ENCODE data around the gene PROM1. TPM values are rescaled to one million over a fixed set of nuclear protein-coding genes. Genes with fewer than 3 reads are reported as not detected.
A peak's percentile ranks its signal among the peaks of the same experiment; 100 is the strongest.

PROM1 gene
- total and polyA plus RNA-seq, 8 donors = 3.5 to 124 (median 12.3) TPM

- Histone ChIP-seq H3K4me3 (no peak overlapping the region), H3K9me3 (no peaks in the 10 kb centered on the region), H3K36me3 (no peaks in the 10 kb centered on the region), H3K27ac (peak overlapping the region in 4 of 5 donors; percentile 3 to 68 (median 55)), H3K27me3 (no peaks in the 10 kb centered on the region), H3K4me1 (peaks cover 0 to 22% (median 6%) of the 10 kb centered on the region in 4 donors)
- DNase-seq = peak in 1 of 2 donors; percentile 53
- WGBS, 5 donors = 36 to 54% (median 44%) methylated on average over 11 of the region's 11 CpGs
- TF ChIP-seq POLR2A (IDR thresholded peaks at IDR 0.05) = no peak
- TF ChIP-seq POLR2AphosphoS5 (IDR thresholded peaks at IDR 0.05) = no peak
- no peak for TF ChIP-seq EP300 (IDR thresholded peaks at IDR 0.05)
- TF ChIP-seq, protein P1, sequence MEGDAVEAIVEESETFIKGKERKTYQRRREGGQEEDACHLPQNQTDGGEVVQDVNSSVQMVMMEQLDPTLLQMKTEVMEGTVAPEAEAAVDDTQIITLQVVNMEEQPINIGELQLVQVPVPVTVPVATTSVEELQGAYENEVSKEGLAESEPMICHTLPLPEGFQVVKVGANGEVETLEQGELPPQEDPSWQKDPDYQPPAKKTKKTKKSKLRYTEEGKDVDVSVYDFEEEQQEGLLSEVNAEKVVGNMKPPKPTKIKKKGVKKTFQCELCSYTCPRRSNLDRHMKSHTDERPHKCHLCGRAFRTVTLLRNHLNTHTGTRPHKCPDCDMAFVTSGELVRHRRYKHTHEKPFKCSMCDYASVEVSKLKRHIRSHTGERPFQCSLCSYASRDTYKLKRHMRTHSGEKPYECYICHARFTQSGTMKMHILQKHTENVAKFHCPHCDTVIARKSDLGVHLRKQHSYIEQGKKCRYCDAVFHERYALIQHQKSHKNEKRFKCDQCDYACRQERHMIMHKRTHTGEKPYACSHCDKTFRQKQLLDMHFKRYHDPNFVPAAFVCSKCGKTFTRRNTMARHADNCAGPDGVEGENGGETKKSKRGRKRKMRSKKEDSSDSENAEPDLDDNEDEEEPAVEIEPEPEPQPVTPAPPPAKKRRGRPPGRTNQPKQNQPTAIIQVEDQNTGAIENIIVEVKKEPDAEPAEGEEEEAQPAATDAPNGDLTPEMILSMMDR (IDR thresholded peaks at IDR 0.05) = no peak
- intact Hi-C loops (cut with DNase I; ENCODE audit: low total_unique reads) = no loop called here
These were observed 27.0 kb downstream of the PROM1 start for GRCh38 chr4:16056681-16057385.

GRCh38 chr4:16055873-16056272 lies 27.9 kb downstream of the PROM1 start:
- H3K9me3 ChIP-seq = no peaks in the 10 kb centered on the region
- WGBS, 5 donors = 46 to 66% (median 62%) methylated on average over 7 of the region's 7 CpGs
- H3K27ac ChIP-seq = peak overlapping the region in 4 of 5 donors; percentile 3 to 57 (median 42)
- no peaks in the 10 kb centered on the region for H3K27me3 ChIP-seq
- DNase-seq = no peak
- peaks cover 0 to 22% (median 6%) of the 10 kb centered on the region in 4 donors for H3K4me1 ChIP-seq
- TF ChIP-seq, protein P1 (IDR thresholded peaks at IDR 0.05) = no peak
- no peak for TF ChIP-seq EP300 (IDR thresholded peaks at IDR 0.05)
- TF ChIP-seq POLR2AphosphoS5 (IDR thresholded peaks at IDR 0.05) = no peak
- TF ChIP-seq POLR2A (IDR thresholded peaks at IDR 0.05) = no peak
- no peak overlapping the region for H3K4me3 ChIP-seq
- intact Hi-C loops (cut with DNase I; ENCODE audit: low total_unique reads) = no loop called here
- H3K36me3 ChIP-seq = no peaks in the 10 kb centered on the region

- no peaks in the 10 kb centered on the region for H3K27me3 ChIP-seq
- H3K9me3 ChIP-seq = no peaks in the 10 kb centered on the region
- peaks cover 0 to 22% (median 6%) of the 10 kb centered on the region in 4 donors for H3K4me1 ChIP-seq
- H3K4me3 ChIP-seq = no peak overlapping the region
- intact Hi-C loops (cut with DNase I; ENCODE audit: low total_unique reads) = no loop called here
- WGBS, 5 donors = 50 to 70% (median 68%) methylated on average over 7 of the region's 7 CpGs
- peak overlapping the region in 3 of 5 donors; percentile 53 to 65 (median 57) for H3K27ac ChIP-seq
- no peak for TF ChIP-seq POLR2AphosphoS5 (IDR thresholded peaks at IDR 0.05)
- no peak for TF ChIP-seq EP300 (IDR thresholded peaks at IDR 0.05)
- TF ChIP-seq POLR2A (IDR thresholded peaks at IDR 0.05) = no peak
- TF ChIP-seq, protein P1 (IDR thresholded peaks at IDR 0.05) = no peak
- no peaks in the 10 kb centered on the region for H3K36me3 ChIP-seq
- DNase-seq = no peak
These were observed 28.4 kb downstream of the PROM1 start for GRCh38 chr4:16055471-16055870.

DNA sequence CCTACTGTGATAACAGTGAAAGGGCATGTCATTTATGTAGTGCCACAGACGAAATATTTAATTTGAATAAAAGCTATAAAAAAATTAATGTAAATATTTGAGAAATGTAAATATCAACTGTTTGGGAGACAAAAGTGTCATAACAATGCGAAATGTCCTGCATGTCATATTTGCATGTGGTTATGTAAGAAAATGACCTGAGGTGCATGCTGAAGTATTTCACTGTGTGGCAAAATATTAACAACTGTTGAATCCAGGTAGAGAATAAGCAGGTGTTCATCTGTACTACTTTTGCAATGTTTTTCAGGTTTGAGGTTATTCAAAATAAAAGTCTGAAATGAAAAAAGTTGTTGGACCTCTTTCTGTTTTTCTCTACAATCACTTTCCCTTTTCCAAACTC lies 30.9 kb downstream of the PROM1 start:
- Histone ChIP-seq H3K27ac (no peak overlapping the region), H3K4me1 (peaks cover 0 to 22% (median 7%) of the 10 kb centered on the region in 4 donors), H3K9me3 (no peaks in the 10 kb centered on the region), H3K27me3 (no peaks in the 10 kb centered on the region), H3K4me3 (no peak overlapping the region), H3K36me3 (no peaks in the 10 kb centered on the region)
- 60 to 83% (median 69%) methylated on average over 2 of the region's 2 CpGs for WGBS, 5 donors
- intact Hi-C loops (cut with DNase I; ENCODE audit: low total_unique reads) = no loop called here
- TF ChIP-seq POLR2AphosphoS5 (IDR thresholded peaks at IDR 0.05) (no peak), POLR2A (IDR thresholded peaks at IDR 0.05) (no peak), EP300 (IDR thresholded peaks at IDR 0.05) (no peak)
- TF ChIP-seq, protein P1 (IDR thresholded peaks at IDR 0.05) = no peak
- no peak for DNase-seq
